GM12874 (cell line): ENCODE measurements around the gene ATN1.

Experiments
- TF ChIP-seq, protein P1 (sequence below): IDR thresholded peaks from 2 replicates; pipeline ENCODE4 v1.5.1; 2011; ENCODE audit warnings: low read depth, mild to moderate bottlenecking, control low read depth, low read length, moderate library complexity; ENCODE audit not compliant: insufficient read depth

The ATN1 gene

DNA sequence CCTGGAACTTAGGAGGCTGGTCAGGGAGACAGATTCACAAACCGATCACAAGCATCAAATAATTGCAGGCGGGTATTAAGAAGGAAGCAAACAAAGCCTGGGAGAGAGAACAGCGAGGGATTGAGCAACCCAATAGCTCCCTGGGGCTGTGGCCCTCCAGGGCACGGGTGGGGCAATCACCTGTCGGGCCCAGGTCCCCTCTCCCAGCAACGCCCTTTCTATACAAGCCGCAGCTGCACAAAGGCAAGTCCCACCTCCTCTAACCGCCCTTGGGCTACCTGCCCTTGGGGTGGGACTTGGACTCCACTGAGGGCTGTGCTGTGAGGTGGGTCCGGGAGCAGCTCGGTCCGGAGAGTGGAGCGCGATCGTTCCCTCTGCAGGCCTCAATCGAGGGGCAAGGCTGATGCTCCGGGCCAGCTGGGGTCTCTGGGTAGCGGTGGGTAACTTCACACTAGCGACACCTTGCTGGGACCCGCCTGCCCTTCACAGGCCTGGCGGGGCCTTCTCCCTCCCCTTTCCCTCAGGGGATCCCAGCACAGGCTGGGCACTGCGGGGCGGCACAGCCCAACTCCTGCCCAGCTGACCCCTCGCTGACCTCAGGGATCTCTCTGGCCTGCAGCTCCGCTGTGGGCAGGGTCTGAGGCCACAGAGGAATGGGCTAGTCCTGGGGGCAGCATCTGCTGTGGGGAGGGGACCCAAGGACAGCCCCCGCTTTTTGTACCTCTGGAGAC lies 34.7 kb downstream of the ATN1 start:
- TF ChIP-seq, protein P1, sequence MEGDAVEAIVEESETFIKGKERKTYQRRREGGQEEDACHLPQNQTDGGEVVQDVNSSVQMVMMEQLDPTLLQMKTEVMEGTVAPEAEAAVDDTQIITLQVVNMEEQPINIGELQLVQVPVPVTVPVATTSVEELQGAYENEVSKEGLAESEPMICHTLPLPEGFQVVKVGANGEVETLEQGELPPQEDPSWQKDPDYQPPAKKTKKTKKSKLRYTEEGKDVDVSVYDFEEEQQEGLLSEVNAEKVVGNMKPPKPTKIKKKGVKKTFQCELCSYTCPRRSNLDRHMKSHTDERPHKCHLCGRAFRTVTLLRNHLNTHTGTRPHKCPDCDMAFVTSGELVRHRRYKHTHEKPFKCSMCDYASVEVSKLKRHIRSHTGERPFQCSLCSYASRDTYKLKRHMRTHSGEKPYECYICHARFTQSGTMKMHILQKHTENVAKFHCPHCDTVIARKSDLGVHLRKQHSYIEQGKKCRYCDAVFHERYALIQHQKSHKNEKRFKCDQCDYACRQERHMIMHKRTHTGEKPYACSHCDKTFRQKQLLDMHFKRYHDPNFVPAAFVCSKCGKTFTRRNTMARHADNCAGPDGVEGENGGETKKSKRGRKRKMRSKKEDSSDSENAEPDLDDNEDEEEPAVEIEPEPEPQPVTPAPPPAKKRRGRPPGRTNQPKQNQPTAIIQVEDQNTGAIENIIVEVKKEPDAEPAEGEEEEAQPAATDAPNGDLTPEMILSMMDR = no peak

DNA sequence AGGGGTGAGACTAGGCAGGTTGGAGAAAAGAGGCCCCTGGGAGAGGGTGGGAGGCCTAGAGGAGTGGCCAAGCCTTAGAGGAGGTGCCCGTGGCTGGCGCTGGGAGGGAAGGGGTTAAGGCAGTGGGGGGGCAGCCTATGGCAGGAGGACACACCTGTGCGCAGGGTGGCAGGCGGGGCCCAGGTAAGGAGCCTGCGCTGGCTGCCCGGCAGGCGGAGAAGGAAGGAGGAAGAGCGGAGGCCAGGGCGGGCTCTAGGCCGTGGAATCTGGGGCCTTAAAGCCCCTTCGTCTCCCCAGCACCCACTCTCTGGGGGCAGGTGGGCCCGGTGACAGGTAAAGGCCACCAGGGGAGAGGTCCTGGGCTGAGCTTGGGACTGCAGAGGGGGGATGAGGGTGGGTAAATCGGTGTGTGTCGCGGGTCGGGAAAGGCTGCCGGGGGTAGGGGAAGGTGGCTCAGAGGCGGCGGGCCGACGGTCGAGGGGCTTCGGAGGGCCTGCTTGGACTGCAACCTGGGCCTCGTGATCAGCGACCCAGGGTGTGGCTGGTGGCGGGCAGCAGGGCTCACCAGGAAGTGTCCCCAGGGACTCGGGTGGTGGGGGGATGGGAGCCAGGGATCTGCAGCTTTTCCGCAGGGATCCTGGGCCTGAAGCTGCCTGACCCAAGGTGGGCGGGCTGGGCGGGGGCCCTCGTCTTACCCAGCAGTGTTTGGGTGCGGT lies 35.4 kb downstream of the ATN1 start:
- TF ChIP-seq, protein P1 = no peak

DNA sequence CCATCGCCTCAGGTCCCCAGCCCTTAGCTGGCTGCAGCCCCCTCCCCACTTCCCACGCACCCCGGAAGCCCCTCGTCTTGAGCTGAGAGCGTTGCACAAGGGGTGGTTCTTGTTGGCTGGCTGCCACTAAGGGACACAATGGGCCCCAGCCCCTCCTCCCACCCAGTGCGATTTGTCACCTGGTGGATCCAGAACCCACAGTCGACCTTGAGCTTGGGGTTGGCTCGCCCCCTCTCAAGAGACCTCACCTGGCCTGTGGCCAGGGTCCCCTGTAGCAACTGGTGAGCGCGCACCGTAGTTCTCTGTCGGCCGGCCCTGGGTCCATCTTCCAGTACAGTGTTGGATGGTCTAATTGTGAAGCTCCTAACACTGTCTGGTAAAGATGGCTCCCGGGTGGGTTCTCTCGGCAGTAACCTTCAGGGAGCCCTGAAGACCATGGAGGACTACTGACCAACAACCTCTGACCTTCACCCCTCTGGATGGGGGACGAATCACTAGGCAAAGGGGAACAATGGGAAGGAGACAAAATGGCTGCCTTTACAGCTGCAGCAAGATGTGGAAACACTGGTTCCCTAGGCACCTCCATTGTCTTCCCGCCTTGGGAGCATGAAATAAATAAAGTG lies 36.1 kb downstream of the ATN1 start:
- TF ChIP-seq, protein P1 = no peak

DNA sequence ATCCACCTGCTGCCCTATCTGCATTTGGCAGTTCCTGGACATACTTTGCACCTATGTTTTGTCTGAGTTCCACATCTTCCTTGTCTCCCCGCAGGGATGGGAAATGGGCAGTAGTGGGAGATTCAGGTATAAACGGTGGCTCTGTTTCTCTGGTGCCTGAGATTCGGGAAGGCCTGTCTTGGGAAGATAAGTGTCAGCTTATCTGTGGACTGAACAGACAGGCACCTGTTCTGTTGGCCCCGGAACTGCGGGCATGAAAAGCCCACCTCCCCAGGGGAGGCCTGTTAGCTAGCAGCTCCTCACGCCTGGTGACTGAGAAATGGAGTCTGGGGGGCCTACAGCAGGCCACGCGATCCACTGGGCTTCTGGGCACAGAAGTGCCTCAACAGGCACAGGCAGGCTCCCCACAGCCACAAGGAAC lies 36.9 kb downstream of the ATN1 start:
- TF ChIP-seq, protein P1 = no peak

DNA sequence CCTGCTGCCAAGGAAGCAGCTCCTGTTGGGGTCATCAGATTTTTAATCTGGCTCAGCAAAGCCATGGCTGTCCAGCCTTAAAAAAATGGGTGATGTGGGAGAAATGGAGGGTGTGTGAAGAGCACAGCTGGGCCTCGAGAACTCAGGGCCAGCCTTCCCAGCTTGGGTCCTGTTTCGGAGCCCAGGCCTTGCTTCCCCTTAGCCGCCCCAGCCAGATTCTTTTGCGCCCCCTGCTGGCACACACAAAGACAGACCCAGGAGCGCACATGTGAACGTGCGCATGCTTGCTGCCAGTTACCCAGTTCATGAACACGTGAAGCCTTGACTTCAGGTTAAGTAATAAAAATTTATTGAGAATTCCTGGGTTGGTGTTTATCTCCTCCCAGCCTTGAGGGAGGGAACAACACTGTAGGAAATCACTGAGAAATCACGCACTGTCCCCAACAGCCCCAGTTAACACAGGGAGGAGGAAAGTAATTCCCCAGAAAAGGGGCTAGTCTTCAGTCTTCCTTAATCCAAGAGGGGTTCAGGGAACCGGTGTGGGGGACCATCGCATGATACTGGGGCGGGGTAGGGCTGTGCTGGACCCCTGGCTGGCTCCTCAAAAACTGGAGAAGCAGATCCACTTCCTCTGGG lies 37.4 kb downstream of the ATN1 start:
- TF ChIP-seq, protein P1 = peak; percentile 89

DNA sequence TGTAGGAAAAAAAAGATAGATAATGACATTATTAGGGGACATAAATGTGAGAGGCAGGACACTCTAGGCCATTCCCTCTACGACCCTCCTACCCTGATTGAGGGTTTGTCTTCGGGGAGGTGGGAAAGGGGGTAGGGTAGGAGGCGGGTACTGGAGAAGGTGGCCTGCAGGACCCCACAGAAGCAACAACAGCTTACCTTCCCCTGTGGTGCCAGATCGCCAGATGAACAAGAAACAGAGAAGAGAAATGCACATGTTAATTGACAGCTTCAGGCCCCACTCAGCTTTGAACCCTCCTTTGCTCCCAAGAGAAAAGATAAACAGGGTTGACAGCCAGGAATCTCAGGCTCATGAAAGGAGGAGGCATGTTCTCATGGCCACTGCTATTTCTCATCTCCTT lies 38.0 kb downstream of the ATN1 start:
- TF ChIP-seq, protein P1 = no peak

DNA sequence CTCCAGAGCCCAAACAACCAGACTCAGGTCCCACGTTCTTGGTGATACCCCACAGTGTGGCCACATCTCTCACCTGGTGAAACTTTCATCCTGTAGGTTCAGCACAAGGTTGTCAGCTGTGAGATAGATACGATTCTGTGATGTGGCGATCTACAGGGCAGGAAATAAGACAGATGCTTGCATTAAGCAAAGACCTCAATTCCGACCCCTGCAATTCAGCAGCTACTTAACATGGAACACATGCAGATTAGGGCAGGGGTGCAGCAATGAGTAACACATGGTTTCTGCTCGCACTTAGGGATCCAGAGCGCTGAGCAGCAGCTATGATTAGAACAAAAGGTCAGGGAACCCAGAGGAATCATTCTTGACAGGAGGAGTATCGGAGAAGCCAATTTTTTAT lies 38.6 kb downstream of the ATN1 start:
- TF ChIP-seq, protein P1 = no peak
